ENCODE data around the gene KDM5C. TPM values are rescaled to one million over a fixed set of nuclear protein-coding genes. Genes with fewer than 3 reads are reported as not detected.
A peak's percentile ranks its signal among the peaks of the same experiment; 100 is the strongest.

Gene KDM5C
- total and polyA plus RNA-seq, 5 experiments from 2014 or later, result 21.0 to 153 (median 26.5) TPM

DNA sequence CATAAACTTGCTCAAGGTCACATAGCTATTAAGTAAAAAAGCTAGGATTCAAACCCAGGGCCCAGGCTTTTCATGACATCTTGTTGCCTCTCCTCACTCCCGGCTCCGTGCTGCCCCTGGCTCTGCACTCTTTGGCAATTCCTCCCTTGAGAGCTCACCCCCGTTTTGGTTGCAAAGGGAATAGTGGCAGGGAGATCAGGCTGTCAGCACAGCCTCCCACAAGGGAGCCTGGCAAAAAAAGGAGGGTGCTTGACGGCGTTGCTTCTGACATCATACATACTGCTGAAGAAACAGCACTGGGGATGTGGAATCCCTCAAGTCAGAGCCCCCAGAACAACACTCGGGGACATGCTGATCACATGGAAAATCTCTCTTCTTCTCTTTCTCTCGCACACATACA, 35.8 kb upstream of the KDM5C start:
- Mint-ChIP-seq H3K36me3 (no peaks in the 10 kb centered on the region), H3K27me3 (peaks cover 0 to 2% (median 0%) of the 10 kb centered on the region in 5 donors), H3K4me3 (no peak overlapping the region), H3K4me1 (peaks cover 21 to 34% (median 29%) of the 10 kb centered on the region in 4 donors), H3K27ac (peak overlapping the region in 1 of 10 donors; percentile 73), H3K9me3 (no peaks in the 10 kb centered on the region)
- POLR2A ChIA-PET, result interaction anchor here (0.7 kb wide), 1 partner anchor 173 kb away, joined by 4 read pairs; the partner anchor contains the start of gene HSD17B10
- no peak for ATAC-seq
- no peak for DNase-seq

DNA sequence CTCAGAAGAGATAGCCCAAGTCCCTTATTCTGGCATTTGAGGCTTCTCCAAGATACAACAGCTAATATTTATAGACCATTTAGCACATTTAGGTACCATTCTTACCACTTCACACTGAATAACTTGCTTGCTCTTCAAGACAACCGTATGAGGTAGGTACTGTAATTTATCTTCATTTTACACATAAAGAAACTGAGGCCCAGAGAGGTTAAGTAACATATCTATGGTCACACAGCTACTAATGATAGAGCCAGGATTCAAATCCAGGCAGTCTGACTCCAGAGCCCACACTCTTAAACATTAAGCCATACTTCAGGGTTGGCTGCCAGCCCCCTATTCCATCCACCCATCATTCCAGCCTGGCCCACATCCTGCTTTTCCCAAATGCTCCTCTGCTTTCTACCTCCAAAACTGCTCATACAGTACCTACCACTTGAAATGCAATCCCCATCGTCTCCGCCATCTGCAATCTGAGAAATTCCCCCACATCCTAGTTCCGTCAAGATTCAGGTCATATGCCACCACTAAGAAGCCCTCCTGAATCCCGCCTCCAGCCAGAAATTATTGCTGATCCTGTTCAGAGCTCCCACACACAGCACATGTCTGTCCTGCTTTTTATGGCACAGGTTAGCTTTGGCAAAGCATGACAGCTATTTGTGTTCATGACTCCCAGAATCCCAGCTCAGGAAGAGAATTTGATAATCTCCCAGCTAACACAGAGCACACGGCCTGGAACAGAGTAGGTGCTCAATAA, 32.8 kb upstream of the KDM5C start:
- Mint-ChIP-seq H3K27me3 (peaks cover 0 to 2% (median 0%) of the 10 kb centered on the region in 5 donors), H3K27ac (peak overlapping the region in 1 of 10 donors; percentile 16), H3K36me3 (no peaks in the 10 kb centered on the region), H3K4me3 (no peak overlapping the region), H3K4me1 (peaks cover 15 to 18% (median 18%) of the 10 kb centered on the region in 4 donors), H3K9me3 (no peaks in the 10 kb centered on the region)
- DNase-seq, result no peak
- POLR2A ChIA-PET, result no interaction called here
- no peak for ATAC-seq

DNA sequence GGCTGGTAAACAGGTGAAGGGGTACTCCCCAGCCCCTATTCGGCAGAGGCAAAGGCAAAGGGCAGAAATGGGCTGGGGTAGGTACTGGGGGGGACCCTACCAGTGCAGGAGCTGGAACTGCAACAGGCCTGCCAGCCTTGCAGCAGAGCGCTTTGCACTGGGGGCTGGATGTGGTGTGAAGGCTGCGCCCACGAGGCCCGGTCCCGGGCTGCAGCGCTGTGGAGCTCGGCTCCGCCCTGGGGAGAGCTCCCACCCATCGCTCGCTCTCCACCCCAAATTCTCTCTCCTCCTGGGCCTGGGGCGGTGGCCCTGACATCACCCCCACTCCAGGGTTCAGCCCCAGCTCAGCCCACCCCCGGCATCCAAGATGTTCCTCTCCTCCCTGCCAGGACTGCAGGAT, 32.2 kb upstream of the KDM5C start:
- Mint-ChIP-seq H3K9me3 (no peaks in the 10 kb centered on the region), H3K27me3 (peaks cover 0 to 2% (median 0%) of the 10 kb centered on the region in 5 donors), H3K27ac (peak overlapping the region in 1 of 10 donors; percentile 16), H3K4me3 (no peak overlapping the region), H3K4me1 (peaks cover 11 to 13% (median 12%) of the 10 kb centered on the region in 4 donors), H3K36me3 (no peaks in the 10 kb centered on the region)
- DNase-seq (no peak), ATAC-seq (no peak)
- POLR2A ChIA-PET, result no interaction called here

- Mint-ChIP-seq H3K4me3 (no peak overlapping the region), H3K27ac (peak overlapping the region in 1 of 10 donors; percentile 53), H3K36me3 (no peaks in the 10 kb centered on the region), H3K27me3 (peaks cover 0 to 2% (median 0%) of the 10 kb centered on the region in 5 donors), H3K9me3 (no peaks in the 10 kb centered on the region), H3K4me1 (peaks cover 5 to 7% (median 6%) of the 10 kb centered on the region in 4 donors)
- no peak for ATAC-seq
- DNase-seq, result no peak
- POLR2A ChIA-PET, result no interaction called here
Measured at GRCh38 chrX:53256446-53257041, 31.5 kb upstream of the KDM5C start.

GRCh38 chrX:53255738-53256191, 30.8 kb upstream of the KDM5C start:
- H3K9me3 Mint-ChIP-seq, result no peaks in the 10 kb centered on the region
- no peak overlapping the region for H3K4me3 Mint-ChIP-seq
- no peak for DNase-seq
- no peak overlapping the region for H3K27ac Mint-ChIP-seq
- no peaks in the 10 kb centered on the region for H3K36me3 Mint-ChIP-seq
- peaks cover 0 to 3% (median 0%) of the 10 kb centered on the region in 4 donors for H3K4me1 Mint-ChIP-seq
- H3K27me3 Mint-ChIP-seq, result peaks cover 0 to 2% (median 0%) of the 10 kb centered on the region in 5 donors
- POLR2A ChIA-PET, result no interaction called here
- ATAC-seq, result no peak

DNA sequence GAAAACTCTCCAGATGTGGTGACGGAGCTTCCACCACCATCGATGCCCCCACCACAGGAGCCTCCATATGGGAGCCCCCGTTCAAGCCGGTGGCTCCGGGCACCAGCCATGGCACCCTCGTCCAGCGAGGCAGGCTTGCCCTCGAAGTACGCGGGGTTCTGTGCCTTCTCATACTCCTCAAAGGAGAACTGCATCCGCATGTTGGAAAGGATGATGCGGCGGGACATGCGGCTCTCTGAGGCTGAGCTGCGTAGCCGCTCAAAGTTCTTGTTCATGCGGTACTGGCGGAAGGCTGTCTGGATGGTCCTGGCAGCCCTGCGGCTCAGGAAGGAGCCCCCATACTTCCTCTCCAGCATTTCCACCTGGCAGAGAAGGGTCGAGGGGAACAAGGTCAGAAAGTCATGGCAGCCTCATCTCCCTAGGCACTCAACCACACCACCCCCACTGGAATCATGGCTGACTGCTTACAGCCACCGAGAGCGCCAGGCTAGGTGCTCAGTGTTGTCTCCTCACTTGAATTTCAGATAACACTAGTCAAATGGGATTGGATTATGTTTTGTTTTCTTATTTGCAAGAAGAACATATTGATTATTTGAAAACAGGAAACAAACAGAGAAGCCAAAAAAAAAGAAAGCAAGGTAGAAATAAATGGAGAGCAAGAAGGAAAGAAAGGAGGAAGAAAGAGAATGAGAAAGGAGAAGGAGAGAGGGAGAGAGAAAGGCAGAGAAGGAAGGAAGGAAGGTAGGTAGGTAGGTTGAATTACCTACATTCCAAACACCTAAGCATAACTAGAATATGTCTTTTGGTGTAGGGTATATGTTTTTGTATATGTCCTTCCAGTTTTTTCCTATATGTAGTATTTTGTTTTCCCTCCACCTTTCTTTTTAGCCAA, 29.8 kb upstream of the KDM5C start:
- DNase-seq (no peak), ATAC-seq (no peak)
- H3K4me1 Mint-ChIP-seq, result peaks cover 0 to 3% (median 0%) of the 10 kb centered on the region in 4 donors
- H3K27ac Mint-ChIP-seq, result no peak overlapping the region
- no peak overlapping the region for H3K4me3 Mint-ChIP-seq
- H3K27me3 Mint-ChIP-seq, result peaks cover 0 to 2% (median 0%) of the 10 kb centered on the region in 5 donors
- H3K9me3 Mint-ChIP-seq, result no peaks in the 10 kb centered on the region
- POLR2A ChIA-PET, result no interaction called here
- H3K36me3 Mint-ChIP-seq, result no peaks in the 10 kb centered on the region

DNA sequence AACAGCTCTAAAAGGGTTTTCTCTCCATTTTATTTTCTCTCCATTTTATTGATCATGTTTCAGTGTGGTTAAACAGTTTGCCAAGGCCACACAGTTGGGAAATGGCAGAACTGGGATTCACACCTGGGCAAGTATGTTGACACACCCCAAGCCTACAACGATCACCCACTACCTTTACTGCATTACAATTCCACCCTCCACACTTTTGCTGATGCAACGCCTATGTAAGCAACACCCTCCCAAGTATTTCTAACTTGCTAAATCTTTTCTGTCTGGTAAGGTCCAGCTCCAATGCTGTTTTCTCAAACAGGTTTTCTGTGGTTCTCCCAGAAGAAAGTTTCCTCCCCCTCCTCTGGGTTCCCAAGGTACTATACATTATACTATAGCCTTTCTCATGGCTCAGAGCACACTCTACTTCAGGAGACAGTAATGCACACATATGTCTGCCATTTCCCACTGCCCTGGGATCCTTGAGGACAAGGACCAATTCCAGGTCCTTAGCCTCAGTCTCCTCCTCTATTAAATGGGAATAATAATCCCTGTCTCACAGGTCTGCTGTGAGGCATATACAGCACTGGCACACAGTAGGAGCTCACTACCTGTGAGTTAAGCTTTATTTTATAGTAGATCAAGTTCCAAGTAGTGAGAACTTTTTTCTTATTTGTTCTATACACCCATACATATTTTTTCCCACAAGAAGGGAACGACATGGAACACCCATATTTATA, 28.4 kb upstream of the KDM5C start:
- ATAC-seq, result no peak
- no peak overlapping the region for H3K4me3 Mint-ChIP-seq
- peaks cover 0 to 2% (median 0%) of the 10 kb centered on the region in 5 donors for H3K27me3 Mint-ChIP-seq
- POLR2A ChIA-PET, result no interaction called here
- no peak for DNase-seq
- no peaks in the 10 kb centered on the region for H3K9me3 Mint-ChIP-seq
- no peak overlapping the region for H3K27ac Mint-ChIP-seq
- H3K4me1 Mint-ChIP-seq, result peaks cover 0 to 3% (median 0%) of the 10 kb centered on the region in 4 donors
- H3K36me3 Mint-ChIP-seq, result no peaks in the 10 kb centered on the region

DNA sequence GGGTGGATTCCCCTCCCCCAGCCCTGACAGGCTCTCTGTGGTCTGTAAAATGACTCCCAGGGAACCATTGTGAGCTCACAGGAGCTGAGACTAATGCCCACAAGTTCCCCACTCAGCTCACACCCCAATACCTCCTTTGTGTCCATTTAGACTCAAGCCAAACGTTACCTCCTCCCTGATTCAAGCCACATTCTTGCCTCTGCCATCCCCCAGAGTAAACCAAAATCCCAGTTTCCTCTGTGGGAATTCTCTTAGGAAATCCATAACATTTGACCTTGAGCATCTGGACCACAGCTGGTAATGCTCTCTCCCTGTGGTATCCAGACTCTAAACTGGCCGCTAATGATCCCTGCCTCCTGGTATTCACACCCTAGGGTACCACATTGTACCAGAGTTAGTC, 26.3 kb upstream of the KDM5C start:
- no peak for ATAC-seq
- Mint-ChIP-seq H3K36me3 (no peaks in the 10 kb centered on the region), H3K4me3 (no peak overlapping the region), H3K4me1 (no peaks in the 10 kb centered on the region), H3K27ac (no peak overlapping the region), H3K27me3 (no peaks in the 10 kb centered on the region), H3K9me3 (no peaks in the 10 kb centered on the region)
- no peak for DNase-seq
- POLR2A ChIA-PET, result no interaction called here

GRCh38 chrX:53250556-53250955, 25.5 kb upstream of the KDM5C start:
- POLR2A ChIA-PET, result no interaction called here
- Mint-ChIP-seq H3K4me3 (no peak overlapping the region), H3K27ac (no peak overlapping the region), H3K4me1 (no peaks in the 10 kb centered on the region), H3K27me3 (no peaks in the 10 kb centered on the region), H3K36me3 (no peaks in the 10 kb centered on the region), H3K9me3 (no peaks in the 10 kb centered on the region)
- no peak for ATAC-seq
- no peak for DNase-seq

DNA sequence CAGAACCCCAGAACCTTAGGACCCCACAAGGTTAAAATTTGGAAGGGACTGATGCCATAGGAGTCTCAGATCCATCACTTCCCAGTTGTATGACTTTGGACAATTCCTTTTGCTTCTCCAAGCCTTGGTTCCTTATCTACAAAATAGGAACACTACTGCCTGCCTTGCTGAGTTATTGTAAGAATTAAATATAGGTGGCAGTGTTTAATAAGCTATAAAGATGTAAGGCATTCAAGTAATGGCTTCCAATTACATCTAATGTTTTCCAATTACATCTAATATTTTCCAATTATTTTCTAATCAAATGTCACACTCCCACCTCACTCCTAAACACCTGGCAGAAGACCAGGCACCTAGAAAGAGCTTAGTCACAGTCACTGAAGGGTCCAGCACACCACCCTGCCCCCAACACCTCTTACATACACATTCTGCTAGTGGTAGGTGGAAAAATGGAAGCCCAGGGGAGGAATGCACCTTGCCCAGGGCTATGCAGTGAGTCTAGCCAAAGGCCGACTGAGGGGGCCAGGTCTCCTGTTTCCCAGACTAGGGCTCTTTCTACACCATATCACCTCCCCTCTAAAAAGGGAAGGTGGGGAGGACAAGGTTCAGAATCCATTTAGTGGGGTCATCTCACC, 24.5 kb upstream of the KDM5C start:
- no peaks in the 10 kb centered on the region for H3K27me3 Mint-ChIP-seq
- H3K27ac Mint-ChIP-seq, result no peak overlapping the region
- no peaks in the 10 kb centered on the region for H3K9me3 Mint-ChIP-seq
- no peaks in the 10 kb centered on the region for H3K4me1 Mint-ChIP-seq
- POLR2A ChIA-PET, result no interaction called here
- H3K4me3 Mint-ChIP-seq, result no peak overlapping the region
- no peaks in the 10 kb centered on the region for H3K36me3 Mint-ChIP-seq
- no peak for ATAC-seq
- no peak for DNase-seq

DNA sequence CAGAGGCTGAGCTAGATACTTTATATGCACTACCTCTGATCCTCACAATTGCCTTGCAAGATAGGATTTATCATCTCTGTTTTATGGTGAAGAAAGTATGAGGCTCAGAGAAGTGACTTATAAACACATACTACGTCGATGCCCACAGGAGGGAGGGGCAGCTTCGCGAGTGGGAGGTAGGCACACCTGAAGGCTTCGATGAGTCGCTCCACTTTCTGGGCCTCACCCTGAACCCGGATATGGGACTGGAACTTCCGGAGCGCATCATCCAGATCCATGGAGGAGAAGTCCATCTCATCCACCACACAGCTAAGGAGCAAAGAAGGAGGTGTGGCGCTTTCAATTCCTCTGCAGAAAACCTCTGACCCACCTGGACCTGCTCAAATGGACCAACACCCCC, 22.9 kb upstream of the KDM5C start:
- H3K4me1 Mint-ChIP-seq, result no peaks in the 10 kb centered on the region
- no peaks in the 10 kb centered on the region for H3K27me3 Mint-ChIP-seq
- H3K4me3 Mint-ChIP-seq, result no peak overlapping the region
- no peak overlapping the region for H3K27ac Mint-ChIP-seq
- no peak for DNase-seq
- no peaks in the 10 kb centered on the region for H3K9me3 Mint-ChIP-seq
- no peak for ATAC-seq
- POLR2A ChIA-PET, result no interaction called here
- H3K36me3 Mint-ChIP-seq, result no peaks in the 10 kb centered on the region

DNA sequence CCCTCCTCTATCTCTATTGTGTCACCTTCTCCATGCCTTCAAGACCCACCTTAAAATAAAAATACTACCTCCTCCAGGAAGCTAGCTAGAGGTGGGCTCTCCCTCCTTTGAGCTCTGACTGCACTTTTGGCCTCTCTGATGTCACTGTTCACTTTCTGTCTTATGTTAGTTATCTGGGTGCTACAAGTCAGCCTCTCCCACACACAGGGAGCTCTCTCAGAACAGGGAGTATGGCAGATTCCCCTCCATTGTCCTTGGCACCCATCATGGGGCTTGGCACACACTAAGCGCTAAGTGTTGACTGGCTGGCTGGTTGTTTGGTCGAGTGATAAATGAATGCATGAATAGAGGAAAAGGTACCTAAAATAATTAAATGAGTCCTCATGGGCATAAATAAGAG, 21.2 kb upstream of the KDM5C start:
- Mint-ChIP-seq H3K9me3 (no peaks in the 10 kb centered on the region), H3K4me1 (no peaks in the 10 kb centered on the region), H3K27ac (peak overlapping the region in 1 of 10 donors; percentile 2), H3K27me3 (no peaks in the 10 kb centered on the region), H3K4me3 (no peak overlapping the region), H3K36me3 (no peaks in the 10 kb centered on the region)
- no peak for ATAC-seq
- POLR2A ChIA-PET, result no interaction called here
- no peak for DNase-seq
